HG03469 (cell line): ENCODE results near the gene RBL1.

Experiments used
- ATAC-seq: cut with Tn5 transposase; IDR thresholded peaks from one replicate; pipeline ENCODE4 v1.9.1; 2021; ENCODE audit warnings: mild to moderate bottlenecking, moderate library complexity, moderate number of reproducible peaks; ENCODE audit not compliant: unreplicated experiment

RBL1 gene

GRCh38 chr20:36951979-36952738, 143.6 kb downstream of the RBL1 start:
- ATAC-seq = no peak

GRCh38 chr20:36951198-36951978, 144.4 kb downstream of the RBL1 start, which contains the start of gene SAMHD1:
Gene SAMHD1 (minus strand): TSS chr20:36951708. CDS start chr20:36951643, 65 bp downstream.
- ATAC-seq = peak; percentile 89

GRCh38 chr20:36950414-36951197, 145.2 kb downstream of the RBL1 start:
- no peak for ATAC-seq
